Neural progenitor cell (in vitro differentiated cells): Measurements from ENCODE around the gene PKD1L1. TPM values are rescaled to one million over a fixed set of nuclear protein-coding genes. Genes with fewer than 3 reads are reported as not detected.
A peak's percentile ranks its signal among the peaks of the same experiment; 100 is the strongest.

Experiments
- DNase-seq: peaks from one replicate; pipeline ENCODE4 v3.0.0-alpha.2; 2016; ENCODE audit warnings: low spot score
- H2AFZ ChIP-seq: fragments of 200-600 bp; sonication (generic); replicated peaks from 2 replicates; pipeline ENCODE4 v1.6.1; 2016; ENCODE audit warnings: antibody characterized with exemption
- H3F3A ChIP-seq: fragments of 200-600 bp; sonication (generic); 2 replicates; pipeline ENCODE4 v1.6.1; 2016; ENCODE audit warnings: antibody characterized with exemption, low read depth
- H3K27ac ChIP-seq: fragments of 200-600 bp; sonication (generic); 2 replicates; pipeline ENCODE4 v1.5.1; 2016; ENCODE audit warnings: mild to moderate bottlenecking
- H3K27me3 ChIP-seq: fragments of 200-600 bp; sonication (generic); 2 replicates; pipeline ENCODE4 v1.6.1; 2016; ENCODE audit warnings: mild to moderate bottlenecking, moderate library complexity
- H3K36me3 ChIP-seq: fragments of 200-600 bp; sonication (generic); 2 replicates; pipeline ENCODE4 v1.5.1; 2016
- H3K4me1 ChIP-seq: fragments of 200-600 bp; sonication (generic); 2 replicates; pipeline ENCODE4 v1.6.1; 2016; ENCODE audit warnings: mixed run types
- H3K4me2 ChIP-seq: fragments of 200-600 bp; sonication (generic); 2 replicates; pipeline ENCODE4 v1.6.1; 2016
- H3K4me3 ChIP-seq: fragments of 200-600 bp; sonication (generic); 2 replicates; pipeline ENCODE4 v1.5.1; 2016
- H3K79me2 ChIP-seq: fragments of 200-600 bp; sonication (generic); 2 replicates; pipeline ENCODE4 v1.6.1; 2016; ENCODE audit warnings: low read depth
- H3K9ac ChIP-seq: fragments of 200-600 bp; sonication (generic); 2 replicates; pipeline ENCODE4 v1.6.1; 2016
- H3K9me3 ChIP-seq: fragments of 200-600 bp; sonication (generic); 2 replicates; pipeline ENCODE4 v1.5.1; 2016; ENCODE audit warnings: low read depth
- H4K20me1 ChIP-seq: fragments of 200-600 bp; sonication (generic); 2 replicates; pipeline ENCODE4 v1.6.1; 2016; ENCODE audit warnings: low read depth
- H3K27ac Mint-ChIP-seq: 3 replicates; pipeline ENCODE4 v1.8.0; 2021; ENCODE audit warnings: mixed read lengths
- H3K27me3 Mint-ChIP-seq: 2 replicates; pipeline ENCODE4 v1.8.0; 2022; ENCODE audit warnings: low read depth, mild to moderate bottlenecking, inconsistent platforms, moderate library complexity, mixed read lengths; ENCODE audit not compliant: insufficient read depth
- H3K36me3 Mint-ChIP-seq: 3 replicates; pipeline ENCODE4 v1.8.0; 2021; ENCODE audit warnings: mixed read lengths
- H3K4me1 Mint-ChIP-seq: 3 replicates; pipeline ENCODE4 v1.8.0; 2021; ENCODE audit warnings: mixed read lengths
- H3K4me3 Mint-ChIP-seq: 3 replicates; pipeline ENCODE4 v1.8.0; 2021; ENCODE audit warnings: mild to moderate bottlenecking, moderate library complexity, mixed read lengths
- H3K9me3 Mint-ChIP-seq: 3 replicates; pipeline ENCODE4 v1.8.0; 2020; ENCODE audit warnings: mixed read lengths
- EZH2 ChIP-seq: fragments of 200-600 bp; sonication (generic); IDR thresholded peaks from 2 replicates; pipeline ENCODE4 v1.6.1; 2017; ENCODE audit warnings: antibody characterized with exemption, mild to moderate bottlenecking, moderate library complexity
- EZH2phosphoT487 ChIP-seq: fragments of 200-600 bp; sonication (generic); IDR thresholded peaks from 2 replicates; pipeline ENCODE4 v1.6.1; 2017; ENCODE audit warnings: antibody characterized with exemption
- total RNA-seq: library from RNA; depleted of rRNA; stranded (reverse); fragments of >200 nt; gene quantifications from 2 replicates; pipeline ENCODE4 v1.2.3, GENCODE V29; 2015; ENCODE audit warnings: low replicate concordance
- TF ChIP-seq, protein P1 (sequence below): fragments of 200-600 bp; sonication (generic); IDR thresholded peaks from 2 replicates; pipeline ENCODE4 v1.5.1; 2017; ENCODE audit warnings: antibody characterized with exemption, mild to moderate bottlenecking

The PKD1L1 gene
- total RNA-seq, 1 donor from 2014 or later, result 0.07 TPM

DNA sequence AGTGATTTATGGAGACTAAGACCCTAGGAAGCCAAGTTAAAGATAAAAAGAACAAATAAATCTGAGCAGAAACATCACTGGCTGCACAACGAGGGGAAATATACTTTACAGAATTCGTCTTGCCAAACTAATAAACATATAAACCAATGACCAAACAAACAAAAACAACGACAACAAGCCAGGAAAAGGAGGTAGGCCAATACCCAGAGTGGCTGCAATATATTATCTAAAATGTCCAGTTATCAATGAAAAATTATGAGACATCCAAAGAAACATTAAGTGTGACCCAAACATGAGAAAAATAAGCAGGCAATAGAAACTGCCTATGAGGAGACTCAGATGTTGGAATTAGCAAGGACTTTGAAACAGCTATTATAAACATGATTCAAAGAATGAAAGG lies 81.0 kb downstream of the PKD1L1 start:
- Mint-ChIP-seq H3K4me3 (no peak overlapping the region), H3K27ac (no peak overlapping the region), H3K27me3 (no peaks in the 10 kb centered on the region), H3K36me3 (no peaks in the 10 kb centered on the region), H3K9me3 (no peaks in the 10 kb centered on the region), H3K4me1 (peaks cover 9% of the 10 kb centered on the region)
- TF ChIP-seq EZH2, result no peak
- TF ChIP-seq EZH2phosphoT487, result no peak
- TF ChIP-seq, protein P1, sequence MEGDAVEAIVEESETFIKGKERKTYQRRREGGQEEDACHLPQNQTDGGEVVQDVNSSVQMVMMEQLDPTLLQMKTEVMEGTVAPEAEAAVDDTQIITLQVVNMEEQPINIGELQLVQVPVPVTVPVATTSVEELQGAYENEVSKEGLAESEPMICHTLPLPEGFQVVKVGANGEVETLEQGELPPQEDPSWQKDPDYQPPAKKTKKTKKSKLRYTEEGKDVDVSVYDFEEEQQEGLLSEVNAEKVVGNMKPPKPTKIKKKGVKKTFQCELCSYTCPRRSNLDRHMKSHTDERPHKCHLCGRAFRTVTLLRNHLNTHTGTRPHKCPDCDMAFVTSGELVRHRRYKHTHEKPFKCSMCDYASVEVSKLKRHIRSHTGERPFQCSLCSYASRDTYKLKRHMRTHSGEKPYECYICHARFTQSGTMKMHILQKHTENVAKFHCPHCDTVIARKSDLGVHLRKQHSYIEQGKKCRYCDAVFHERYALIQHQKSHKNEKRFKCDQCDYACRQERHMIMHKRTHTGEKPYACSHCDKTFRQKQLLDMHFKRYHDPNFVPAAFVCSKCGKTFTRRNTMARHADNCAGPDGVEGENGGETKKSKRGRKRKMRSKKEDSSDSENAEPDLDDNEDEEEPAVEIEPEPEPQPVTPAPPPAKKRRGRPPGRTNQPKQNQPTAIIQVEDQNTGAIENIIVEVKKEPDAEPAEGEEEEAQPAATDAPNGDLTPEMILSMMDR, result no peak
- no peak overlapping the region for H3K4me2 ChIP-seq
- H3K27me3 ChIP-seq, result no peaks in the 10 kb centered on the region
- no peaks in the 10 kb centered on the region for H3K9me3 ChIP-seq
- H3K4me3 ChIP-seq, result no peak overlapping the region
- no peaks in the 10 kb centered on the region for H3K36me3 ChIP-seq
- no peak overlapping the region for H3K27ac ChIP-seq
- H3K4me1 ChIP-seq, result no peaks in the 10 kb centered on the region
- no peak overlapping the region for H2AFZ ChIP-seq
- DNase-seq, result no peak
- H3K9ac ChIP-seq, result no peak overlapping the region
- no peaks in the 10 kb centered on the region for H4K20me1 ChIP-seq
- no peaks in the 10 kb centered on the region for H3K79me2 ChIP-seq
- H3F3A ChIP-seq, result no peaks in the 10 kb centered on the region

DNA sequence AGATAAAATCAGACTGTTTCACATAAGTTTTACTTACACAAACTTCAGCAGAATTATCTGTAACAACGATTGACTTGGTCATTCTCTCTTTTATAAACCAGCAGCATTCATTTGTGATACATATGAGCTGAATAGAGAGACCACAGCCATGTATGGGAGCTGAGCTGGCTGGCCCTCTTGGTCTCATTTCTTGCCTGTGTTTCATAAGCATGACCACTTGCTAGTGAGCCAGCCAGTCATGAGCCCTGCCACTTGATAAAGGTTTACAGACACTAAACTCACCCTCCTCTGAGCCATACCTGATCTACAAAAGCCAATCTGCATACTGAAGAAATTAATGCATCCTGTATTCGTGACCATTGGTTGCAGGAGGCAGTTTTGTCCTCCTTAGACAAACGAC lies 82.1 kb downstream of the PKD1L1 start:
- no peaks in the 10 kb centered on the region for H3K79me2 ChIP-seq
- H3K4me3 ChIP-seq, result no peak overlapping the region
- no peaks in the 10 kb centered on the region for H3K9me3 ChIP-seq
- H3K27me3 Mint-ChIP-seq, result no peaks in the 10 kb centered on the region
- no peaks in the 10 kb centered on the region for H3K36me3 ChIP-seq
- no peaks in the 10 kb centered on the region for H3F3A ChIP-seq
- no peaks in the 10 kb centered on the region for H3K4me1 Mint-ChIP-seq
- no peaks in the 10 kb centered on the region for H4K20me1 ChIP-seq
- no peak overlapping the region for H3K4me3 Mint-ChIP-seq
- no peak overlapping the region for H3K9ac ChIP-seq
- H3K27ac ChIP-seq, result no peak overlapping the region
- H2AFZ ChIP-seq, result peak overlapping the region; percentile 39
- H3K4me2 ChIP-seq, result no peak overlapping the region
- TF ChIP-seq, protein P1, result no peak
- TF ChIP-seq EZH2 (no peak), EZH2phosphoT487 (no peak)
- no peaks in the 10 kb centered on the region for H3K9me3 Mint-ChIP-seq
- no peaks in the 10 kb centered on the region for H3K4me1 ChIP-seq
- no peaks in the 10 kb centered on the region for H3K27me3 ChIP-seq
- no peak for DNase-seq
- H3K27ac Mint-ChIP-seq, result no peak overlapping the region
- H3K36me3 Mint-ChIP-seq, result no peaks in the 10 kb centered on the region

DNA sequence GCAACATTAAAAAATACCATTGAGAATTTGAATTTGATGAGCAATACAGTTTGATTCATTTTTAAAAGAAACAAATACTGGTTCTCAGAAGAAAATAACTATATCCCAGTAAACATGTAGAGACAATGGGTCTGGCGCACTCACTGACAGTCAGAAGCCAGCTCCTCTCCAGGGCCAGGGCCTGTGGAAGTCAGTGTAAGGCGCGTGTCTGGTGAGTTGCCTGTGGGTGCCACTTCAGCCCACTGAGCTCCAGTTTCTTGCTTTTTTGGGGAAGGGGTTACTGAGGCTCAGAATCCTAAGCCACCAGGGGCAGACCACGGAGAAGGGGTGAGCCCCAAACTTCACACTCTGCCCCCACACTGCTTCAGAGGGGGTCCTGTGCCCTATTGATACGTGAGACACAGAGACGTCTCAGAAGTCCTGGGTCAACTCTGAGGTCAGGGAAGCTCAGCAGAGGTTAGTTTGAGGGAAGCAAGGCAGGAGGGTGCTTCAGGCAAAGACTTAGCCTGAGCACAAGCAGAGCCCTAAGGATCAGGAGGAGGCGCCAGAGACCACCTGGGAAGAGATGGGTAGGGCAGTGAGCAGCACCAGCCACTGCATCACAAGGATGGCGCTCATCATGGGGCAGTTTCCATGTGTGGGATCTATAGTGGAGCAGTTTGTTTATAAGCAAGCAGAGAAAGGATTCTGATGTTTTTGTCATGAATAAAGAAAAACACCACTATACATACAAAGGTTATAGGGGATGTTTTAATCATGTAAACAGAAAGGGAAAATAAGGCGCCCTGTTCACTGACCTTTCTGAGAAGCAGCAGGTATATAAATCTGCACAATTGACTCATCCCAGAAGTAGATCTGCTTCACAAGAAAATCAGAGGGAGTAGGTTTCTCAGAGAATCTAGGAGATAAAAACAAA lies 95.7 kb downstream of the PKD1L1 start:
- H3K36me3 Mint-ChIP-seq, result no peaks in the 10 kb centered on the region
- H3K9ac ChIP-seq, result no peak overlapping the region
- no peak overlapping the region for H3K4me3 ChIP-seq
- no peaks in the 10 kb centered on the region for H4K20me1 ChIP-seq
- H3K4me1 ChIP-seq, result no peaks in the 10 kb centered on the region
- no peaks in the 10 kb centered on the region for H3K36me3 ChIP-seq
- no peak overlapping the region for H3K27ac ChIP-seq
- no peaks in the 10 kb centered on the region for H3K27me3 ChIP-seq
- H3K4me1 Mint-ChIP-seq, result no peaks in the 10 kb centered on the region
- no peak overlapping the region for H3K4me3 Mint-ChIP-seq
- H3K79me2 ChIP-seq, result no peaks in the 10 kb centered on the region
- H3K9me3 ChIP-seq, result no peaks in the 10 kb centered on the region
- peaks cover 2% of the 10 kb centered on the region for H3K27me3 Mint-ChIP-seq
- no peak overlapping the region for H3K27ac Mint-ChIP-seq
- H3K9me3 Mint-ChIP-seq, result no peaks in the 10 kb centered on the region
- peak; percentile 52 for DNase-seq
- H3F3A ChIP-seq, result no peaks in the 10 kb centered on the region
- TF ChIP-seq EZH2, result no peak
- TF ChIP-seq, protein P1, result peak; percentile 40
- no peak for TF ChIP-seq EZH2phosphoT487
- H3K4me2 ChIP-seq, result no peak overlapping the region
- H2AFZ ChIP-seq, result peak overlapping the region; percentile 53
